HEK293 (cell line): ENCODE results near the gene PEX14.
A peak's percentile ranks its signal among the peaks of the same experiment; 100 is the strongest.

Source experiments
- CTCF ChIA-PET: fragments of 350-600 bp; formaldehyde crosslinking; extraction: SDS; loops from one replicate; lab custom pipeline; 2021; ENCODE audit warnings: antibody characterized with exemption; lab: Yijun Ruan, JAX
- POLR2A ChIA-PET: fragments of 300-600 bp; formaldehyde crosslinking; extraction: SDS; loops from one replicate; lab custom pipeline; 2020; ENCODE audit warnings: antibody characterized with exemption, inconsistent platforms; lab: Yijun Ruan, JAX
- H3K27ac ChIP-seq: fragments of 200-500 bp; sonication (Bioruptor generic); 2 replicates; pipeline ENCODE4 v1.5.1; 2014; ENCODE audit warnings: low read depth, low read length, control low read depth, inconsistent platforms; ENCODE audit errors: extremely low read depth
- H3K36me3 ChIP-seq, 2 experiments: fragments of 200-500 bp in 1 of 2; sonication (Bioruptor generic) in 1 of 2; 1 replicate in 1 of 2; 2 replicates in 1 of 2; pipeline ENCODE4 v1.5.1; 2014 to 2017; ENCODE audit warnings: inconsistent platforms in 2 of 2, low read length in 2 of 2; ENCODE audit not compliant: control insufficient read depth in 2 of 2, insufficient read depth in 1 of 2
- H3K4me1 ChIP-seq: fragments of 200-500 bp; sonication (Bioruptor generic); 2 replicates; pipeline ENCODE4 v1.5.1; 2014; ENCODE audit warnings: mild to moderate bottlenecking, low read length, inconsistent platforms; ENCODE audit not compliant: control insufficient read depth, insufficient read depth
- H3K4me3 ChIP-seq: 2 replicates; pipeline ENCODE4 v1.5.1; 2011; ENCODE audit warnings: low read depth, mild to moderate bottlenecking, control low read depth, low read length, moderate library complexity
- H3K9me3 ChIP-seq: fragments of 200-500 bp; sonication (Bioruptor generic); 2 replicates; pipeline ENCODE4 v1.5.1; 2014; ENCODE audit warnings: low read depth, low read length, inconsistent platforms; ENCODE audit not compliant: control insufficient read depth, insufficient read depth
- BCL11B ChIP-seq: fragments of 450-650 bp; formaldehyde crosslinking; IDR thresholded peaks from 2 replicates; pipeline ENCODE4 v1.5.1; 2016; ENCODE audit warnings: low read depth, missing biosample characterization, missing genetic modification characterization
- INSM2 ChIP-seq: fragments of 450-650 bp; formaldehyde crosslinking; IDR thresholded peaks from 2 replicates; pipeline ENCODE4 v1.5.1; 2016; ENCODE audit warnings: missing biosample characterization, missing genetic modification characterization
- PATZ1 ChIP-seq: fragments of 450-650 bp; formaldehyde crosslinking; IDR thresholded peaks from 2 replicates; pipeline ENCODE4 v1.5.1; 2016; ENCODE audit warnings: missing biosample characterization, missing genetic modification characterization
- SP2 ChIP-seq: fragments of 450-650 bp; formaldehyde crosslinking; IDR thresholded peaks from 2 replicates; pipeline ENCODE4 v1.5.1; 2016; ENCODE audit warnings: missing biosample characterization, missing genetic modification characterization
- ZBTB44 ChIP-seq: fragments of 450-650 bp; IDR thresholded peaks from 2 replicates; pipeline ENCODE4 v1.5.1; 2018; ENCODE audit warnings: missing biosample characterization, mild to moderate bottlenecking, missing genetic modification characterization
- ZNF266 ChIP-seq: fragments of 450-650 bp; formaldehyde crosslinking; IDR thresholded peaks from 2 replicates; pipeline ENCODE4 v1.5.1; 2016; ENCODE audit warnings: missing biosample characterization, missing genetic modification characterization, low read depth
- ZNF274 ChIP-seq, 2 experiments: fragments of 200-500 bp in 1 of 2; fragments of 450-650 bp in 1 of 2; sonication (Bioruptor generic) in 1 of 2; formaldehyde crosslinking in 1 of 2; IDR thresholded peaks; 2 replicates each; pipeline versions ENCODE4 v1.5.1 to v1.6.1; 2014 to 2016; ENCODE audit warnings: borderline replicate concordance in 1 of 2, inconsistent platforms in 1 of 2, low read length in 1 of 2, missing biosample characterization in 1 of 2, missing genetic modification characterization in 1 of 2
- ZNF302 ChIP-seq: fragments of 450-650 bp; formaldehyde crosslinking; IDR thresholded peaks from 2 replicates; pipeline ENCODE4 v1.5.1; 2016; ENCODE audit warnings: missing biosample characterization, missing genetic modification characterization, low read depth
- ZNF335 ChIP-seq: fragments of 450-650 bp; formaldehyde crosslinking; conservative IDR thresholded peaks from 2 replicates; pipeline ENCODE4 v1.5.1; 2016; ENCODE audit warnings: missing biosample characterization, missing genetic modification characterization
- ZNF341 ChIP-seq: fragments of 450-650 bp; formaldehyde crosslinking; IDR thresholded peaks from 2 replicates; pipeline ENCODE4; 2016; ENCODE audit warnings: low read depth, missing biosample characterization, missing genetic modification characterization
- ZNF843 ChIP-seq: fragments of 450-650 bp; formaldehyde crosslinking; IDR thresholded peaks from 2 replicates; pipeline ENCODE4 v1.5.1; 2016; ENCODE audit warnings: missing biosample characterization, missing genetic modification characterization
- TF ChIP-seq, protein P1 (sequence below): fragments of 450-650 bp; formaldehyde crosslinking; IDR thresholded peaks from 2 replicates; pipeline ENCODE4 v1.5.1; 2016; ENCODE audit warnings: missing biosample characterization, missing genetic modification characterization
- TF ChIP-seq, protein P2 (sequence below): fragments of 450-650 bp; formaldehyde crosslinking; IDR thresholded peaks from 2 replicates; pipeline ENCODE4 v1.5.1; 2017; ENCODE audit warnings: missing biosample characterization, missing genetic modification characterization

The PEX14 gene

GRCh38 chr1:10669570-10669969 lies 194.8 kb downstream of the PEX14 start:
- Histone ChIP-seq H3K4me3 (no peak overlapping the region), H3K9me3 (no peaks in the 10 kb centered on the region), H3K36me3 (peaks cover 0 to 5% of the 10 kb centered on the region in 2 experiments; a peak in 1 of 3 replicates), H3K4me1 (peaks cover 7% of the 10 kb centered on the region; the same call in 1 of the 2 replicates), H3K27ac (no peak overlapping the region)
- ChIA-PET CTCF (no interaction called here), POLR2A (no interaction called here)
- TF ChIP-seq SP2 (tag by site-specific recombination) (0 out of 2 replicates have a peak, but pooled peaks have one; percentile 0), BCL11B (no peak)

- no peak overlapping the region for H3K27ac ChIP-seq
- peaks cover 0 to 1% of the 10 kb centered on the region in 2 experiments; a peak in 1 of 3 replicates for H3K36me3 ChIP-seq
- ChIA-PET POLR2A (no interaction called here), CTCF (no interaction called here)
- H3K9me3 ChIP-seq = no peaks in the 10 kb centered on the region
- H3K4me3 ChIP-seq = no peak overlapping the region
- peaks cover 12% of the 10 kb centered on the region for H3K4me1 ChIP-seq
- TF ChIP-seq, protein P1, sequence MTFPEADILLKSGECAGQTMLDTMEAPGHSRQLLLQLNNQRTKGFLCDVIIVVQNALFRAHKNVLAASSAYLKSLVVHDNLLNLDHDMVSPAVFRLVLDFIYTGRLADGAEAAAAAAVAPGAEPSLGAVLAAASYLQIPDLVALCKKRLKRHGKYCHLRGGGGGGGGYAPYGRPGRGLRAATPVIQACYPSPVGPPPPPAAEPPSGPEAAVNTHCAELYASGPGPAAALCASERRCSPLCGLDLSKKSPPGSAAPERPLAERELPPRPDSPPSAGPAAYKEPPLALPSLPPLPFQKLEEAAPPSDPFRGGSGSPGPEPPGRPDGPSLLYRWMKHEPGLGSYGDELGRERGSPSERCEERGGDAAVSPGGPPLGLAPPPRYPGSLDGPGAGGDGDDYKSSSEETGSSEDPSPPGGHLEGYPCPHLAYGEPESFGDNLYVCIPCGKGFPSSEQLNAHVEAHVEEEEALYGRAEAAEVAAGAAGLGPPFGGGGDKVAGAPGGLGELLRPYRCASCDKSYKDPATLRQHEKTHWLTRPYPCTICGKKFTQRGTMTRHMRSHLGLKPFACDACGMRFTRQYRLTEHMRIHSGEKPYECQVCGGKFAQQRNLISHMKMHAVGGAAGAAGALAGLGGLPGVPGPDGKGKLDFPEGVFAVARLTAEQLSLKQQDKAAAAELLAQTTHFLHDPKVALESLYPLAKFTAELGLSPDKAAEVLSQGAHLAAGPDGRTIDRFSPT = 0 out of 2 replicates have a peak, but pooled peaks have one; percentile 13
- TF ChIP-seq ZBTB44 (tag by site-specific recombination) = no peak
These were observed 195.4 kb downstream of the PEX14 start for GRCh38 chr1:10670190-10670589.

DNA sequence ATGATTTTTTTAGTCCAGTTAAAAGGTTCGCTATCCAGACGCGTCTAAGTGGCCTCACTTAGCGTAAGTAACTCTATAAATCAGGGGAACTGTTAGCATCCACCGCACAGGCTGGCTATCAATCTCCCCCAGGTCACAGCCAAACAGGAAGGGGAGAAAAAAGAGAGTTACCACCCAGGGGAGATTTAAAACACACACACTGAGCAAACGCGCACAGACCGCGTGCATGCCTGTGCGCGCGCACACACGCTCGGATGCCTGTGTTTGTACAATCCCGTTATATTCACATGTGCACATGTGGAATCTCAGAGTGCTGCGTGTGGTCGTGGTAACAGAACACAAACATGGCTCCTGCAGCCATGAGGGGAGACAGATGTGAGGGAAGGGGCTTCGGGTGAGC lies 196.3 kb downstream of the PEX14 start:
- no peak overlapping the region for H3K27ac ChIP-seq
- H3K9me3 ChIP-seq = no peaks in the 10 kb centered on the region
- TF ChIP-seq ZNF266 (tag by site-specific recombination) = no peak
- TF ChIP-seq, protein P2, sequence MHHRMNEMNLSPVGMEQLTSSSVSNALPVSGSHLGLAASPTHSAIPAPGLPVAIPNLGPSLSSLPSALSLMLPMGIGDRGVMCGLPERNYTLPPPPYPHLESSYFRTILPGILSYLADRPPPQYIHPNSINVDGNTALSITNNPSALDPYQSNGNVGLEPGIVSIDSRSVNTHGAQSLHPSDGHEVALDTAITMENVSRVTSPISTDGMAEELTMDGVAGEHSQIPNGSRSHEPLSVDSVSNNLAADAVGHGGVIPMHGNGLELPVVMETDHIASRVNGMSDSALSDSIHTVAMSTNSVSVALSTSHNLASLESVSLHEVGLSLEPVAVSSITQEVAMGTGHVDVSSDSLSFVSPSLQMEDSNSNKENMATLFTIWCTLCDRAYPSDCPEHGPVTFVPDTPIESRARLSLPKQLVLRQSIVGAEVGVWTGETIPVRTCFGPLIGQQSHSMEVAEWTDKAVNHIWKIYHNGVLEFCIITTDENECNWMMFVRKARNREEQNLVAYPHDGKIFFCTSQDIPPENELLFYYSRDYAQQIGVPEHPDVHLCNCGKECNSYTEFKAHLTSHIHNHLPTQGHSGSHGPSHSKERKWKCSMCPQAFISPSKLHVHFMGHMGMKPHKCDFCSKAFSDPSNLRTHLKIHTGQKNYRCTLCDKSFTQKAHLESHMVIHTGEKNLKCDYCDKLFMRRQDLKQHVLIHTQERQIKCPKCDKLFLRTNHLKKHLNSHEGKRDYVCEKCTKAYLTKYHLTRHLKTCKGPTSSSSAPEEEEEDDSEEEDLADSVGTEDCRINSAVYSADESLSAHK (tag by site-specific recombination) = 0 out of 2 replicates have a peak, but pooled peaks have one; percentile 26
- ChIA-PET POLR2A (no interaction called here), CTCF (no interaction called here)
- no peak overlapping the region for H3K4me3 ChIP-seq
- no peaks in the 10 kb centered on the region for H3K36me3 ChIP-seq
- H3K4me1 ChIP-seq = peaks cover 14% of the 10 kb centered on the region

DNA sequence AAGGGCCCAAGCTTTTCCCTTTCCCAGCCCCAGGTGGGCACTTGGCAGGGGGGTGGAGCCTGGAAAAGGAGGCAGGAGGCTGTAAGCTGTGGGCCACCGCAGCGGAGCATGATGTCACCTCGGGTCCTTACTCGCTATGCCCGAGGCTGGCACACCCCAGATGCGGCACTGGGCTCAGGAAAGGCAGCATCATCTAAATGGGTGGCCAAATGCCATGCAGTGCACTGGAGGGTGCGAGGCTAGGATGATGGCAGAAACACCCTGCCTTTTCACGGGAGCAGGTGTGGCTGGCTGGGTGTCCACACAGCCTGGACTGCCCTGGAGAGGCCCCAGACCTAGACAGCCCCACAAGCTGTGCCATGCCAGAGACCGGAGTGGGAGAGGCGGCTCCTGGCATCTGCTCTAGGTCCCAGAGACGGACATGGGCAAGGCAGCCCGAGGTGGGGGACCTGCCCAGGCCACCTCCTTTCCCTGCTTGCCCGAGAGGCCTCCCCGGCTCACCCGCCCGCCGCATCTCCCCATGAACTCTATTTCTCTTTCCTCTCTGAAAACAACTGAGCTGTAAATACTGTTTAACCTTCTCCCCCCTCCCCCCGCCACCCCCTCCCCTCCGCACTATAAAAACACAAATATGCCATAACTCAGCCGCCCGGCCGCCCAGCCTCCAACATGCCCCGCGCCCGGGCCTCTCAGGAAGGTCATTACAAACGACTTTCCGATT lies 197.0 kb downstream of the PEX14 start:
- Histone ChIP-seq H3K27ac (no peak overlapping the region), H3K9me3 (no peaks in the 10 kb centered on the region), H3K4me3 (no peak overlapping the region), H3K4me1 (peaks cover 14% of the 10 kb centered on the region), H3K36me3 (no peaks in the 10 kb centered on the region)
- ChIA-PET CTCF (no interaction called here), POLR2A (no interaction called here)
- no peak for TF ChIP-seq ZNF274 (IDR thresholded peaks at IDR 0.05; ENCODE audit: low read length)
- TF ChIP-seq ZNF274 (tag by site-specific recombination; IDR thresholded peaks at IDR 0.05; ENCODE audit: borderline replicate concordance) = no peak
- no peak for TF ChIP-seq ZNF843 (tag by site-specific recombination)
- TF ChIP-seq INSM2 = peak; percentile 11; the same call in 1 of the 2 replicates
- TF ChIP-seq ZNF341 (tag by site-specific recombination) = 0 out of 2 replicates have a peak, but pooled peaks have one; percentile 11
- no peak for TF ChIP-seq ZNF302 (tag by site-specific recombination)
- peak; percentile 99 for TF ChIP-seq ZNF335
- peak; percentile 66 for TF ChIP-seq PATZ1 (tag by site-specific recombination)
